Smooth muscle cell of bladder (primary cell): ENCODE measurements around the gene CHRNB1. TPM values are rescaled to one million over a fixed set of nuclear protein-coding genes. Genes with fewer than 3 reads are reported as not detected.

ENCODE experiments used
- total RNA-seq: library from RNA; depleted of rRNA; stranded (reverse); fragments of >200 nt; gene quantifications from 2 replicates; pipeline ENCODE4 v1.2.3, GENCODE V29; 2014

Gene CHRNB1, protein sequence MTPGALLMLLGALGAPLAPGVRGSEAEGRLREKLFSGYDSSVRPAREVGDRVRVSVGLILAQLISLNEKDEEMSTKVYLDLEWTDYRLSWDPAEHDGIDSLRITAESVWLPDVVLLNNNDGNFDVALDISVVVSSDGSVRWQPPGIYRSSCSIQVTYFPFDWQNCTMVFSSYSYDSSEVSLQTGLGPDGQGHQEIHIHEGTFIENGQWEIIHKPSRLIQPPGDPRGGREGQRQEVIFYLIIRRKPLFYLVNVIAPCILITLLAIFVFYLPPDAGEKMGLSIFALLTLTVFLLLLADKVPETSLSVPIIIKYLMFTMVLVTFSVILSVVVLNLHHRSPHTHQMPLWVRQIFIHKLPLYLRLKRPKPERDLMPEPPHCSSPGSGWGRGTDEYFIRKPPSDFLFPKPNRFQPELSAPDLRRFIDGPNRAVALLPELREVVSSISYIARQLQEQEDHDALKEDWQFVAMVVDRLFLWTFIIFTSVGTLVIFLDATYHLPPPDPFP
- total RNA-seq: 5.9 and 7.3 TPM in 2 replicates

DNA sequence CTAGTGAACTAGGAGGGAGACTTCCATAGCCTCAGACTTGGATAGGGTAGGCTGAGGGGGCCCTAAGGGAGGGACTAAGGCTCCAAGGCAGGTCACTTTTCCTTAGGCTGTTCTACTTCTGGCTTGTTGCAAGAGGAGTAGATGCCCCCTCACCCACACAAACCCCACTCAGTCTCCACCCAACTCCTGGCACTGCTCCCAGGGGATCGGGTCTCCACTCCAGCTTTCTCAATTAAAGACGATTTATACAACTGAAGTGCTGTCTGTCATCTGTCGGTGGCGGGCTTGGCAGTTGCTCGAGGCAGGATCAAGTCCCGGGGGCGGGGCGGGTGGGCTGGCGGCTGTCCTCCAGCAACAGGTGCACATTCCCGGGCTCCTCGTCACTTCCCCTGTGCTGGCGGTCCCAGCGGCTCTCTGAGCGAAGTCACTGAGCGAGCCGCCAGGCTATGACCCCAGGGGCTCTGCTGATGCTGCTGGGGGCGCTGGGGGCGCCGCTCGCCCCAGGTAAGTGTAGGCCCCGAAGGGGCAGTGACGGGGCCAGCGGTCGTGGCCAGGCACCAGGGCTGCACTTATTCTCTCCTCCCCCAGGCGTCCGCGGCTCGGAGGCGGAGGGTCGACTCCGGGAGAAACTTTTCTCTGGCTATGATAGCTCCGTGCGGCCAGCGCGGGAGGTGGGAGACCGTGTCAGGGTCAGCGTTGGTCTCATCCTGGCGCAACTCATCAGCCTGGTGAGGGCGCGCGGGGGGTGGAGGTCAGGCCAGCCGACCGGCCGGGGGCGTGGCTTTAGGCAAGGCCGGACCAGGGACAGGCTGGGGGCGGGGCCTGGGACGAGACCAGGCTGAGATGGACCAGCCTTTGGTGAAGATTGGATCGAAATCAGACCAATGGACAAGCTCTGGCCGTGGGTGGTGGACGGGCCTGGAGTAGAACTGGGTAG is at the start of gene CHRNB1:
TSS of gene CHRNB1 (plus strand) at position 380 of the 937 bp plus-strand sequence. CDS start at position 447, 67 bp downstream.

DNA sequence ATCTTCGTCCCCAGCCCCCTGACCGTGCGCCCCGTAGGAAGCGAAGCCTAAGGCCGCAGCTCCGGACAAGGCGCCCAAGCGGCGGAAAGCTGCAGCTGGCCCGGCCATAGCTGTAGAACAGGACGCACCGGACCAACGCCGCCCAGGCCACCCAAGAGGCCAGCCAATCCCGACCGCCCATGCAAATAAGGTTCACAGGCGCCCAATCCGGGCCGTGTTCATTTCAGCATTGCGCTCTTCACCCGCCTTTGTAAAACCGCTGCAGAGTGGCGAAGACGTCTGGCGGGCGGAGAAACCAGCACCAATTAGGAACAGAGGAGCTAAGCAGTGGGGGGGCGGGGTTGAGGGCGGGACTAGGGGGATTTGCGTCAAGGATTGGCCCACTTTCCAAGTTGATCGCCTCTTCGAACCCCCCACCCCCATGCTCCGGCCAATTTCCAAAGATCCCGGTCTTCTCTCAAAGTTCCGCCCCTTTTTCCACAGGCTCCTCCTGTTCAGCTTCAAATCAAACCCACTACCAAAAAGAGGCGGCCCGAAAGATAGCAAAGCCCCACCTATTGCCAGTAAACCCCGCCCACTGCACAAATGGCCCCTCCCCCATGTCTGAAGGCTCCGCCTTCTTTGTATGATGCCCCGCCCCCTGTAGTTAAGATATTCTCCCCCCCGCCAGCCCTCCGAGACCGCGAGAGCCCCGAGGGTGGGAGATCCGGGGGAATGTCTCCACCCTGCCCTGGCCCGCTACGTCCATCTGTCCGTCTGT is 40.7 kb upstream of the CHRNB1 start, which contains the start of gene TMEM256:
TSS of gene TMEM256 (minus strand) at position 121 of the 760 bp plus-strand sequence. CDS start at position 108, 13 bp downstream.

DNA sequence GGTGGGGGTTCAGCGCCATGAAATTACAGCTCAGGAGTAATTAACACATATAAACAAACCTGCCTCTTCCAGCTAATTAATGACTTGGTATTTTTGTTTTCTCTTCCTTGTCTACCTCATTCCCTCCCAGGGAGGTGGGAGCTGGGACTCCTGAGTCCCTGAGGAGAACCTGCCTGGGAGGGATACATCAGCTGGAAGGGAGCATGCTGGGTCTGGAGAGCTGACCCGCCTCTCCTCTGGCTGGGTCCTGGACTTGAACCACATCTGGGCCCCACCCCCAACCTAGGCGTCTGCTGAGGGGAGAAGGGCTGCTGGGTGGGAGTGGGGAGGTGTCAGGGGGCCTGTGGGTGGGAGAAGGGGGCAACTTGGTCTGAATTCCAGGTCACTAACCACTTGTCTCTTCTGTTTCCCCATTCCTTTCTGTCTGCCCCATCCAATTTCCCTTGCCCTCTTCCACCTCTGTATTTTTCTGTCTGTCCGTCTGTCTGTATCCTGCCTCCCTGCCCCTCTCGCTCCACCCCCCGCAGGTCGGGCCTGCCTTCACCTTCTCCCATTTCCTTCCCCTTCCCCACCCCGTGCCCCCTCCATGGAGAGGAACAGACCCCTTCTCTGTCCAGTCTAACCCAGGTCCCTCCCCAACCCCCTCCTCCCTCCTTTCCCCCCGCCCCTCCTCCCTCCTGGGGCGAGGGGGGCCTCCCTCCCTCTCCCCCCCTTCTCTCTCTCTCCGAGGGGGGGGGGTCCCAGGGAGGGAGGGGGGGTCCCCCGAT is 37.2 kb upstream of the CHRNB1 start, which contains the start of gene NLGN2:
TSS of gene NLGN2 (plus strand) at position 361 of the 767 bp plus-strand sequence. CDS start 411 bp downstream, outside the sequence.

DNA sequence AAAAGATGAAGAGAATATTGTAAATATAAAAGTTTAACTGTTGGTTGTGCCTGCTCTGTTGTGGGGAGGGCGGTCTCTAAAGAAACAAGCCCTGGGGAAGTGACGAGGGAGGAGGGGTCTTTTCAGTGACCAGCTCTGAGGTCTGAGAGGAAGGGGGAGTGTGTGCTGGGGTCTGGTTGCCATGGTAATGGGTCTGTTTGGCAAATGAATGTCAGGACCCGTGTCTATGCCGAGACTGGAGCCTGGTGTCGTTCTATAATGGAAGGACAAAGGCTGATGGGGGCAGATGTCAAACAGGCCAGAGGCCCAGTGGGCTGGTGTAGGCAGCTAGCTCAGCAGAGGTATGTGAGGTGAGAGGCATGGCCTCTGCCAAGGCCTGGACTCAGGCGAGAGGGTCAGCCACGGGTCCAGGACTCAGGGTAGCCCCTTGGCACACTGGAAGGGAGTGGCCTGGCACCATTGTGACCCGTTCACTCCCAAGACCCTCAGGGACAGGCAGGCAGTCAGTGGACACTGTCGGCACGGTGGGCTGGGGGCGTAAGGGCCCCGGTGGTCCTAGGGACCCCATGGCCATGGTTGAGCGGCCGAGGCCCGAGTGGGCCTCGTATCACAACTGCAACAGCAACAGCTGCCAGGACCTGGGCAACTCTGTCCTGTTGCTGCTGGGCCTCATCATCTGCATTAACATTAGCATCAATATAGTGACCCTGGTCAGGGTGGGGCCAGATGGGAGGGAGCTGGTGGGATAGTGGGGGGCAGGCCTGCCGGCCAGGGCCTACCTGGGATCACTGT is 24.8 kb upstream of the CHRNB1 start, which contains the start of gene SPEM1:
TSS of gene SPEM1 (plus strand) at position 506 of the 792 bp plus-strand sequence. CDS start at position 567, 61 bp downstream.

DNA sequence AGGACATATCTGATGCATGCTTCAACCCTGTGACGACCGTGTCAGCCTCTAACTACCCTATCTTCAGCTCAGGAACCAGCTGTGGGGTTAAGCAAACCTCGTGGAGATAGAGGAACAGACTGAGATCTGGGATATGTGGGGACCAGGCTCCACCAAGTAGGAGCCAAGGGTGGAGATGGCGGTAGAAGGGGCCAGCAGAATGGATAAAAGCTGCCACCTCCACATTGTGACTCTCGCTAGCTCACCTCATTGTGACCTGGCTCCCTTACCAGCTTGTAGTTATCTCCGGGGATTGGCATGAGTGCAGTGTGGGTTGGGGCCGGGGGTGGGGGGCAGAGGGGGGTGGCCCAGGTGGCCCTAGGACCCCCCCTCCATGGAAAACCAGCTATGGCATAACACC is 19.5 kb upstream of the CHRNB1 start, which contains the start of gene SPEM2:
TSS of gene SPEM2 (plus strand) at position 301 of the 400 bp plus-strand sequence. CDS start at position 374, 73 bp downstream.

DNA sequence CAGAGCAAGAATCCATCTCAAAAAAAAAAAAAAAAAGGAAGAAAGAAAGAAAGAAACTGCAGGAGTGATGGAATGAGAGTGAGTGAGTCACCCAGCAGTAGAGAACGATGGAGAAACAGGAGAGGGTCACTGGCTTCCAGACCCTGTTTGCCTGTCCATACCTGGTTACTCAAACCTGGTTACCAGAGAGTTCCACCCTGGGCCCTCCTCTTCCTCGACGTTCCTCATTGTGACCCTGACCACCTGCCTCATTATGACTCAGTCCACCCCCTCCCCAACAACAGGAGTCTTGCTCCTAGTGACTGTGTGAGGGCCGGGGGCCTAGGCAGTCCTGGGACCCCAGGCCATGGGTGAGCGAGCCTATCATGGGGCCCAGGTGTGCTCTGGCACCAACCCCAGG is 16.3 kb upstream of the CHRNB1 start, which contains the start of gene SPEM3:
TSS of gene SPEM3 (plus strand) at position 301 of the 400 bp plus-strand sequence. CDS start at position 347, 46 bp downstream.

DNA sequence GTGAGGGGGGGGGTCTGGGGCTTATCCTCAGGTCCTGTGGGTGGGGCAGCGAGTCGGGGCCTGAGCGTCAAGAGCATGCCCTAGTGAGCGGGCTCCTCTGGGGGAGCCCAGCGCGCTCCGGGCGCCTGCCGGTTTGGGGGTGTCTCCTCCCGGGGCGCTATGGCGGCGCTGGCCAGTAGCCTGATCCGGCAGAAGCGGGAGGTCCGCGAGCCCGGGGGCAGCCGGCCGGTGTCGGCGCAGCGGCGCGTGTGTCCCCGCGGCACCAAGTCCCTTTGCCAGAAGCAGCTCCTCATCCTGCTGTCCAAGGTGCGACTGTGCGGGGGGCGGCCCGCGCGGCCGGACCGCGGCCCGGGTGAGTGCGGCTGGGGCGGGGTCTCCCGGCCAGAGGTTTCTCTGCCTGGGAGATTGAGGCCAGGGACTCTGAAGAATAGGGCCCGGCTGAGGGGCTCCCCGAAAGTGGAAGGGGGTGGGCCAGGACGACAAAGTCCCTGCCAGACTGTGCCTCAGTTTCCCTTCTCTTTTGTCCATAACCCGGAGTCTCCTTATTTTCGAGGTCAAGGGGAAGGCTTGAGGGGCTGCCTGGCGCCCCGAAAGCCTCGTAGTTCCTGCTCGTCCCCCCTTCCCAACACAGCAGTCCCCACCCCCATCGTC is 5.3 kb upstream of the CHRNB1 start, which contains the start of gene FGF11:
TSS of gene FGF11 (plus strand) at position 51 of the 651 bp plus-strand sequence. CDS start at position 160, 109 bp downstream.

DNA sequence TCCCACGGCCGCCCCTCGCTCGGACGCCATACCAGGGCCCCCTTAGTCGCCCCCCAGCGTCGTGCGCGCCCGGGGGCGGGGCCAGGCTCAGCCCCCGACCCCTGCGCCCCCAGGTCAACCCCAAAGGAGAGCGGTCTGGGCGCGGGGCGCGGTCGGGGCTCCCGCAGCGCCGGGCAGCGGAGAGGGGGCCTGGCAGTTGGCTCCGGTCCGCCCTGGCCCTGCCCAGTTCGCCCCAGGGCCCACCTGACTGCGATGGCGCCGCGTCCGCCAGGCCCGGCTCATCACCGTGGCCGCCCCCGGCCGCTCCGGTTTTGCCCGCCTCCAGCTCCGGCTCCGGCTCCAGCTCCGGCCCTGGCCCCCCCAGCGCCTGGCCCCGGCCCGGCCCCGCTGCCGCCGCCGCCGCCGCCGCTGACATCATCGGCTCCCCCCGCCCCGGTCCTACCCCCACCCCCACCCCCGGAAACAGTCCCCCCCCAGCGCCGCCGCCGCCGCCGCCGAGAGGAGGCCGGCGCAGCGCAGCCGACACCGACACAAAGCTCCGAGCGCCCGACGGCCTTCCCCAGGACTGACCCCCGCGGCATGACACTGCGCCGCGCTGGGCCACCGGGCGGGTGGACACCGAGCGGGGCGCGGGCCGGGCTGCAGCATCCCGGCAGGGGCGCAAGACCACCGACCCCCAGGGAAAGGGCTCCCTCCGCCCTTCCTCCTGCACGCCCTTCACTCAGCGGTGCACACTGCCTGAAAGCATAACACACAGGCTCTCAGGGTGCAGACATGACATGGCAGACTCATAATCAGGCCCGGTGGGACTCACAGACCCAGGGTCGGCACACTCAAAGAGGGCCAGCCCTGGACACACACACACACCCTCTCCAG is 34.6 kb downstream of the CHRNB1 start, which contains the start of gene ZBTB4:
TSS of gene ZBTB4 (minus strand) at position 419 of the 876 bp plus-strand sequence. CDS start 12,830 bp downstream, outside the sequence.

DNA sequence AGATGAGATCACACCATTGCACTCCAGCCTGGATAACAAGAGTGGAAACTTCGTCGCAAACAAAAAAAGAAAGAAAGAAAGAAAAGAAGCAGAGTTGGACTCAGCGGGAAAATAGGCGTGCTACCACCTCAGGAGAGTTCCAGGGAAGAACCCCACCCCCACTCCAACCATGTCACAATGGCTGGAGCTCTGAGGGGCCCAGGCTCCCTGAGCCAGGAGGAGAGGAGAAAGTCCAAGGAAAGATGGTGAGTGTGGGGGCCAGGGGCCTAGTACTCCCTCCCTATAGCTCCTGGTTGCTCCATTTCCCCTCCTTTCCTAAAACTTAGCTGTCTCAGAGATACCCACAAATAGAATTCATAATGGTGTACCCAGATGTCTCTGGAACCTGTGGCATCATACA is 36.4 kb downstream of the CHRNB1 start, which contains the start of gene SLC35G6:
TSS of gene SLC35G6 (plus strand) at position 172 of the 400 bp plus-strand sequence. CDS start at position 243, 71 bp downstream.

DNA sequence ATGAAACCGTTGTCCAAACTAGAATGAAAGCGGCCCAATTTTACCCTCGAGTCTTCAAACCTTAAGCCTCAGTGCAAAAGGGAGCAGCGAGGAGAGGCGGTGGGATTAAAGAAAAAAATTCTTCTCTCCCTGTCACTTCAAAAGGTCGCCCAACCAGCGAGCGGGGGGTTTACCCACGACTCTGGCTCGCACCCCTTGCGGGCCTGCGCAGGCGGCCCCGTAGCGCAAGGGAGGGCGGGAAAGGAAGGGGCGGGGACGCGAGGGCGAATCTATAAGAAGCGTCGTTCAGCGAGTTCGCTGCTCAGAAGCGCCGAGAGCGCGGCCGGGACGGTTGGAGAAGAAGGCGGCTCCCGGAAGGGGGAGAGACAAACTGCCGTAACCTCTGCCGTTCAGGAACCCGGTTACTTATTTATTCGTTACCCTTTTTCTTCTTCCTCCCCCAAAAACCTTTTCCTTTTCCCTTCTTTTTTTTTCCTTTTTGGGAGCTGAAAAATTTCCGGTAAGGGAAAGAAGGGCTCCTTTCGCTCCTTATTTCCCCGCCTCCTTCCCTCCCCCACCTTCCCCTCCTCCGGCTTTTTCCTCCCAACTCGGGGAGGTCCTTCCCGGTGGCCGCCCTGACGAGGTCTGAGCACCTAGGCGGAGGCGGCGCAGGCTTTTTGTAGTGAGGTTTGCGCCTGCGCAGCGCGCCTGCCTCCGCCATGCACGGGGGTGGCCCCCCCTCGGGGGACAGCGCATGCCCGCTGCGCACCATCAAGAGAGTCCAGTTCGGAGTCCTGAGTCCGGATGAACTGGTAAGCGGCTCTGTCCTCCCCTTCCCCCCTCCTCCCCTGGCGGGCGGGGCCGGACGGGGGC is 39.4 kb downstream of the CHRNB1 start, which contains the start of gene POLR2A:
TSS of gene POLR2A (plus strand) at position 300 of the 852 bp plus-strand sequence.

Other genes with a start within 250 kb of the CHRNB1 start
- gene DLG4, start 225.2 kb upstream of the CHRNB1 start, total RNA-seq: 9.0 and 18.4 TPM in 2 replicates
- 227 and 290 TPM in 2 replicates for gene ACADVL, start 225.1 kb upstream of the CHRNB1 start, total RNA-seq
- 78.2 and 87.1 TPM in 2 replicates for gene DVL2, start 210.5 kb upstream of the CHRNB1 start, total RNA-seq
- 38.3 and 47.5 TPM in 2 replicates for gene PHF23, start 205.6 kb upstream of the CHRNB1 start, total RNA-seq
- gene GABARAP, start 202.6 kb upstream of the CHRNB1 start, total RNA-seq: 168 and 193 TPM in 2 replicates
- gene CTDNEP1, start 193.3 kb upstream of the CHRNB1 start, total RNA-seq: 15.2 and 17.6 TPM in 2 replicates
- 26.5 and 27.7 TPM in 2 replicates for gene ELP5, start 192.8 kb upstream of the CHRNB1 start, total RNA-seq
- gene CLDN7, start 182.6 kb upstream of the CHRNB1 start, total RNA-seq: 1.3 and 1.6 TPM in 2 replicates
- gene SLC2A4, start 163.3 kb upstream of the CHRNB1 start, total RNA-seq: 0.28 TPM in 2 replicates
- gene YBX2, start 150.4 kb upstream of the CHRNB1 start, total RNA-seq: 0.09 TPM in 1 of 2 replicates, not detected in the other
- gene EIF5A, start 137.4 kb upstream of the CHRNB1 start, total RNA-seq: 397 and 405 TPM in 2 replicates
- gene GPS2, start 129.7 kb upstream of the CHRNB1 start, total RNA-seq: 26.2 and 32.5 TPM in 2 replicates
- 14.4 and 23.1 TPM in 2 replicates for gene NEURL4, start 115.7 kb upstream of the CHRNB1 start, total RNA-seq
- gene ACAP1, start 108.5 kb upstream of the CHRNB1 start, total RNA-seq: 2.1 and 3.3 TPM in 2 replicates
- gene KCTD11, start 92.9 kb upstream of the CHRNB1 start, total RNA-seq: 6.8 and 16.4 TPM in 2 replicates
- gene TMEM95, start 89.9 kb upstream of the CHRNB1 start, total RNA-seq: not detected in 2 replicates
- gene TNK1, start 64.0 kb upstream of the CHRNB1 start, total RNA-seq: 0.37 and 0.57 TPM in 2 replicates
- gene PLSCR3, start 50.5 kb upstream of the CHRNB1 start, total RNA-seq: 13.9 and 14.4 TPM in 2 replicates
- gene TMEM256, start 41.0 kb upstream of the CHRNB1 start, total RNA-seq: 105 and 158 TPM in 2 replicates
- gene NLGN2, start 37.2 kb upstream of the CHRNB1 start, total RNA-seq: 4.1 and 6.3 TPM in 2 replicates
- gene SPEM1, start 24.7 kb upstream of the CHRNB1 start, total RNA-seq: not detected in 2 replicates
- gene SPEM2, start 19.4 kb upstream of the CHRNB1 start, total RNA-seq: not detected in 2 replicates
- gene SPEM3, start 16.2 kb upstream of the CHRNB1 start, total RNA-seq: not detected in 2 replicates
- 0.71 and 0.74 TPM in 2 replicates for gene TMEM102, start 9.6 kb upstream of the CHRNB1 start, total RNA-seq
- gene FGF11, start 5.5 kb upstream of the CHRNB1 start, total RNA-seq: 0.71 and 3.4 TPM in 2 replicates
- gene ZBTB4, start 34.6 kb downstream of the CHRNB1 start, total RNA-seq: 14.8 and 19.0 TPM in 2 replicates
- not detected in 2 replicates for gene SLC35G6, start 36.4 kb downstream of the CHRNB1 start, total RNA-seq
- 65.1 and 79.0 TPM in 2 replicates for gene POLR2A, start 39.3 kb downstream of the CHRNB1 start, total RNA-seq
- gene TNFSF12, start 104.0 kb downstream of the CHRNB1 start, total RNA-seq: 2.1 and 4.4 TPM in 2 replicates
- 0.71 and 0.74 TPM in 2 replicates for gene TNFSF13, start 113.7 kb downstream of the CHRNB1 start, total RNA-seq
- 61.0 and 67.3 TPM in 2 replicates for gene SENP3, start 116.9 kb downstream of the CHRNB1 start, total RNA-seq
- 11.2 and 16.3 TPM in 2 replicates for gene CD68, start 134.6 kb downstream of the CHRNB1 start, total RNA-seq
- 54.0 and 54.8 TPM in 2 replicates for gene MPDU1, start 138.8 kb downstream of the CHRNB1 start, total RNA-seq
- gene SOX15, start 145.0 kb downstream of the CHRNB1 start, total RNA-seq: 0.14 and 0.18 TPM in 2 replicates
- gene FXR2, start 169.8 kb downstream of the CHRNB1 start, total RNA-seq: 41.4 and 45.7 TPM in 2 replicates
- 52.7 and 54.0 TPM in 2 replicates for gene SAT2, start 182.8 kb downstream of the CHRNB1 start, total RNA-seq
- gene SHBG, start 185.1 kb downstream of the CHRNB1 start, total RNA-seq: 0.57 and 148 TPM in 2 replicates
- not detected in 2 replicates for gene ATP1B2, start 205.9 kb downstream of the CHRNB1 start, total RNA-seq
- 16.9 and 18.7 TPM in 2 replicates for gene TP53, start 242.4 kb downstream of the CHRNB1 start, total RNA-seq
- 3.1 and 3.4 TPM in 2 replicates for gene WRAP53, start 243.4 kb downstream of the CHRNB1 start, total RNA-seq